DOHH2 (cell line): ENCODE measurements around the gene ANKRD13A.

Experiments
- EZH2phosphoT487 ChIP-seq: fragments of 200-600 bp; sonication (generic); IDR thresholded peaks from 2 replicates; pipeline ENCODE4 v1.6.1; 2017; ENCODE audit warnings: borderline replicate concordance, mild to moderate bottlenecking, antibody characterized with exemption, low read length, moderate library complexity, mixed read lengths
- TF ChIP-seq, protein P1 (sequence below): fragments of 200-600 bp; sonication (generic); IDR thresholded peaks from one replicate; pipeline ENCODE4 v1.5.1; 2014; ENCODE audit warnings: antibody characterized with exemption, mild to moderate bottlenecking, low read depth, low read length; ENCODE audit not compliant: poor library complexity, severe bottlenecking

DNA sequence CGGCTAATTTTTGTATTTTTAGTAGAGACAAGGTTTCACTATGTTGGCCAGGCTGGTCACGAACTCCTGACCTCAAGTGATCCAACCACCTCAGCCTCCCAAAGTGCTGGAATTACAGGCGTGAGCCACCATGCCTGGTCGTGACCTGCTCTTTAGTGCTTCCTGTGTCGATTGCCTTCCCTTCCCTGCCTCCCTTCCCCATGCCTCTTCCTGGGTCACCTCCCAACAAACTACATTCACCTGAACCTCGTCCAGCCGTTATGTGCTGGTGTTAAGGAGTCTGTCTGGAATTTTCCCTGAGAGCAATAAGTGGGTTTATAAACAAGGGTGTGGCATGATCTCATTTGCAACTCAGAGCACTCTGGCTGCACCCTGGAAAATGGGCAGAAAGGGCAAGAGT is 81.2 kb downstream of the ANKRD13A start:
- TF ChIP-seq, protein P1, sequence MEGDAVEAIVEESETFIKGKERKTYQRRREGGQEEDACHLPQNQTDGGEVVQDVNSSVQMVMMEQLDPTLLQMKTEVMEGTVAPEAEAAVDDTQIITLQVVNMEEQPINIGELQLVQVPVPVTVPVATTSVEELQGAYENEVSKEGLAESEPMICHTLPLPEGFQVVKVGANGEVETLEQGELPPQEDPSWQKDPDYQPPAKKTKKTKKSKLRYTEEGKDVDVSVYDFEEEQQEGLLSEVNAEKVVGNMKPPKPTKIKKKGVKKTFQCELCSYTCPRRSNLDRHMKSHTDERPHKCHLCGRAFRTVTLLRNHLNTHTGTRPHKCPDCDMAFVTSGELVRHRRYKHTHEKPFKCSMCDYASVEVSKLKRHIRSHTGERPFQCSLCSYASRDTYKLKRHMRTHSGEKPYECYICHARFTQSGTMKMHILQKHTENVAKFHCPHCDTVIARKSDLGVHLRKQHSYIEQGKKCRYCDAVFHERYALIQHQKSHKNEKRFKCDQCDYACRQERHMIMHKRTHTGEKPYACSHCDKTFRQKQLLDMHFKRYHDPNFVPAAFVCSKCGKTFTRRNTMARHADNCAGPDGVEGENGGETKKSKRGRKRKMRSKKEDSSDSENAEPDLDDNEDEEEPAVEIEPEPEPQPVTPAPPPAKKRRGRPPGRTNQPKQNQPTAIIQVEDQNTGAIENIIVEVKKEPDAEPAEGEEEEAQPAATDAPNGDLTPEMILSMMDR, result no peak
- TF ChIP-seq EZH2phosphoT487, result no peak
